GM19099 (cell line): ENCODE data around the gene TRAPPC3L.

Source experiments
- POLR2A ChIP-seq: IDR thresholded peaks from 3 replicates; pipeline ENCODE4 v1.6.1; 2011; ENCODE audit warnings: low read depth; ENCODE audit not compliant: insufficient read length; ENCODE audit errors: extremely low read depth

Gene TRAPPC3L

DNA sequence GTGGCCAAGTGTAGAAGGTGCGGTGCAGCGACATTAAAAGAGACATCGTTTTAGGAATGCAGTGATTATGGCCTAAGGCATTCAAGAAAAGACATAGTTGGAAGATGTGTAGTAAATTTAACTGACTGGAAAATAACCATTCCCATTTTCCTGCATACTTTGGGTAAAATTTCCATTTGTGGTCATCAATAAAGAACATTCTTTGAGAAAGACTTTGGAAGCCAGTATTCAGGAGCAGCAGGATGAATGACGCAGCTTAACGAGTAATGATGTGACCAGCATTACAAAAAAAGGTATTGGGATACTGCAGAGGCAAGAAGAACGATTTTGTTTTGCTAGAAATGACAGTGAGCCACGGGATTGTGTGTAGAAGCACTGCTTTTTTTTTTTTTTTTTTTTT is 18.8 kb upstream of the TRAPPC3L start:
- TF ChIP-seq POLR2A: no peak

GRCh38 chr6:116563830-116564229 is 18.3 kb upstream of the TRAPPC3L start:
- TF ChIP-seq POLR2A: no peak

DNA sequence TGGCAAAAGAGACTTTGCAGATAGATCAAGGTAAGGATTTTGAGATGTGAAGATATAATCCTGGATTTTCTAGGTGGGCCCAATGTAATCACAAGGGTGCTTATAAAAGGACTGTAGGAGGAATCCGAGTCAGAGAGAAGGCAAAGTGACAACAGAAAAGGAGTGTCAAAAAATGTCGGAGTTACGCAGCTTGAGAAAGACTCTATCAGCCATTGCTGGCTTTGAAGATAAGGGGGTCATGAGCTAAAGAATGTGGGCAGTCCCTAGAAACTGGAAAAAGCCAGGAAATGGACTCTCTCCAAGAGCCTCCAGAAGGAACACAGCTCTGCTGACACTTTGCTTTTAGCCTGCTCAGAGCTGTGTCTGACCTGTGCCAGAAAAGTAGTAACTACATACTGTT is 17.1 kb upstream of the TRAPPC3L start:
- TF ChIP-seq POLR2A: no peak

GRCh38 chr6:116562019-116562403 is 16.5 kb upstream of the TRAPPC3L start:
- TF ChIP-seq POLR2A: no peak

DNA sequence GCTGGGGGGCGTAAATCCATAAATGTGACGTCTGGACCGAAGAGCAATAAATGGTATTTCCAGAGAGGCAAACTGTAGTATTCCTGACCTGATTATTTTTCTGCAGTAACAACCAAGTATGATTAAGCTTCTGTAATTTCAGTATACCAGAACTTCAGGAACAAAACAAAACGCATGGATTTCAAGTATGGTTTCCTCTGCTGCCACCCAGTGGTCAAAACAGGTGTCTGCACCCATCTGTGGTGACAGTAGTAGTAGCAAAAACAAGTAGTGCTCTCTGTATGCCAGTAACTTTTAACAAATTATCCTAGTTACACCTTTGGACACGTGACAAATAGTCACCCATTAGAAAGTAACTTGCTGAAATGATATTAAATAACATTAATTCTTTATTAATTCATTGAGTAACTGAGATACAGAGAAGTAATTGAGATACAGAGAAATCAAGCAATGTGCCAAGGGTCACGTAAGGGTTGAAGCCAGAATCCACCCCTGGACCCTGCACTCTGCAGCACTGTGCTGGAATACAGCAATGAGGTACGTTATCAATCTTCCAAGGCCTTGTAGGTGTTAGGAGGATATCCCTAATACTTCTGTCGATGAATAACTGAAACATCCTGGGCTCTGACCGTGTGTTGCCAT is 16.0 kb upstream of the TRAPPC3L start:
- no peak for TF ChIP-seq POLR2A

DNA sequence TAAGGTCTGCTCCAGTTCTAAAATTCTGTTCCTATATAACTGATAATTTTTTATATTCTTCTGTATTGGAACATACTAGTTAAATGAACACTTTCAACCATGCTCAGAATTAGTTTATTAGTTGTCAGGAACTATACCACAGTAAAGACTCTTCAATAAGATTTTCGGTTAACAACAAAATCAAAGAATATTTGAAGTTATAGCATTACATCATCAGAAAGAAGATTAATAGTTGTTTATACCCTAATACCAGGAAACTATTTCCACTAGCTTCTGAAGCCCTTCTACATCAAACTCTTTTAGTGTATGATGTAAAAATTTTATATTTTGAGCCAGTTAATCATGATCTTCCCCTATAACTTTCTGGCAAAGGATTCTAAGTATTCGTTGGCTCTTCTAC is 14.6 kb upstream of the TRAPPC3L start:
- TF ChIP-seq POLR2A: no peak

DNA sequence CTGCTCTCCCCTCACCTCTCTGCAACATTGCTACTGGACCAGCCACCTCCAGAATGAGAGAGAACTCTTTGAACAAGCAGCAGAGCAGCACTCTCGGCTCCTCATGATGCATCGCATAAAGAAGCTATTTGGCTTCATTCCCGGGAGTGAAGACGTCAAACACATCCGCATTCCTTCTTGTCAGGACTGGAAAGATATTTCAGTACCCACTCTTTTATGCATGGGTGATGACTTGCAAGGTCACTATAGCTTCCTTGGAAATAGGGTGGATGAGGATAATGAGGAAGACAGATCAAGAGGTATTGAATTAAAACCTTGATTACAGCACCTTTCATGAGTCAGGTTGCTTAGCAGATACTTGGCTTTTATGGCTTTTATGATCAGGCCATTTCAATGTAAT is 12.4 kb upstream of the TRAPPC3L start:
- no peak for TF ChIP-seq POLR2A

GRCh38 chr6:116556814-116557415 is 11.4 kb upstream of the TRAPPC3L start:
- no peak for TF ChIP-seq POLR2A

DNA sequence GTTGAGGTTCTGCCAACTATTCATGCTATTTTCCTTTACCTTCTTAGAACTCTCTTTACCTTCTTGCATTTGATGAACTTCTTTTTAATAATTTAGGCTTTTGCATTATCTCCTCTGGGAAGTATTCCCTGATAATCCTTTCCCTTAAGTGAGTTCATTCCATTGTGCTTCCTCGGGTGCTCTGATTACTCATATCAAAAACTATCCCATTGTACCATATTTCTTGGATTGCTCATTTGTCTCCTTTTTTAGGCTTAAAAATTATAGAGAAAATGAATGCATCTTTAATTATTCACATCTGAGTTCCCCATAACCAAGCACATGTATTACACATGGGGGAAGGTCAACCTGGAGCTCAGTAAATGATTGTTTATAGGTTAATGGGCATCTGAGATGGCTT is 10.6 kb upstream of the TRAPPC3L start:
- no peak for TF ChIP-seq POLR2A

DNA sequence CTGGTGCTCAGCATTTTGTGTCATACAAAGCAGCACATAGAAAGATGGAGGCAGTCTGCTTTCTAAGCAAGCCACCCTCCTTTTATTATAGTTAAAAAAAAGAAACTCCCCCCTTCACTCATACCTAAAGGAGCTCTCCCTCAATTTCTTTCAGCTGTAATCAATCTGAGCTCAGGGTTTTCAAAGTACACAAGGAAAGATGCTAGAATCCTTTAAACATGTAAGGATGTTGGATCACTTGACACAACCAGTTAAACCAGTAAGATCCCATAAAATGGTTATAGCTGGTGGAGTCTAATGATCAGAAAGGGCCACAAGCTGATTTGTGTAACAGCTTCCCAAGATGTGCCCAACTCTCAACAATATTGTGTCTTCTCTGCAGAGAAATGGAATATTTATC is 8.0 kb upstream of the TRAPPC3L start, which contains the start of gene CALHM4:
Gene CALHM4, plus strand, starts transcription at position 301 of the 400 bp plus-strand sequence. Its CDS starts 43 bp downstream, at position 344.
- TF ChIP-seq POLR2A: no peak

DNA sequence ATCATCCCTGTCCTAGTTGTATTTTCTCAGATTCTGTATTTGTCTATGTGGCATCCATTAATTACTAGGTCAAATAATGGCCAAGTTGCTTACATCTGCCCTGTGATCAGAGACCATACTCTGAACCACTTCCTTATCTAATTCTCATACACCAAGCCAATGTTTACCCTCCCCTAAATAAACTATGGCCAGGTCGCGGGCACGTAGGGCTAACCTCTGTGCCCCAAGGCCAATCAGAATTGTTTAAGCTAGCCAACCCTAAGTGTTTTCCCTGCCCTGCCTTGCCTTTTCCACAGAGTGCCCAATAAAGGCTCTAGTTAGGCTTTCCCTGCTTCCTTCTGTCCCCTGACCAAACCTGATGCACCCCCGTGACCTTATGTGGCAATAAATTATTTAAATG is 5.3 kb upstream of the TRAPPC3L start:
- TF ChIP-seq POLR2A: no peak

DNA sequence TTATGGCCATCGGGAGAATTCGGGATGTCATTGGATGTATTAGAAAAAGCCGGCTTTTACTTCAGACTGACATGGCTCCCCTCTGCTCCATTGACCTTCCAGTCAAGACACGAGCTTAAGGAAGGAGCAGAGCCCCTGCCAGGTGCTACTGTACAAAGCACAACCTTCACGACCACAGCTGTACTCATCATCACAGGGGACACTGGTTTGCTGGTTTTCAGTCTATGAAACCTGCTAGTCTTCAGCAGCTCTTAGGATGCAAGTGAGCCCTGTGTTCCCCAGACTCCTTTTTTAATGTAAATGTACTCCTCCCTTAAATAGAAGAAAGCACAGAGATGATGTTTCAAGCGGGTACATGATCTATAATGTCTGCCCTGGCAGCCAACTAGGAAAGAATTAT is 1.9 kb upstream of the TRAPPC3L start:
- TF ChIP-seq POLR2A: no peak

DNA sequence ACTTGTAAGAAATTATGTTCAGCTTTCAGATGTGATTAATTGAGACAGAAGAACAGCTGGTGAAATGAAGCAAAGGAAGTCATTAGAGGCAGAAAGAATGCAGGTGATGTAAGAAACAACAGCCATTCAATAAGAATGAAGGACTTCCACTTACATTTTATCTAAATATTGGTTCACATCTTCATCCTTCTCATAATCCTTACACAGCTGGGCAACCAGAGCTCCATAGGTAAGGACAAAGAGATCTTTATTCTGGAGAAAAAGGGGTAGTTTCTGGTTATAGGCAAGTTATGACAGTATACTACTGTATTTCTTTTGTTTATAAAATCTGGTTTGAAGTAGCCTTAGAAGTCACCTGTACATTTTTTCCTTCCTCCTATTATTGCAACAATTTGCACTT is 2.3 kb downstream of the TRAPPC3L start:
- no peak for TF ChIP-seq POLR2A

GRCh38 chr6:116542426-116542825 is 3.1 kb downstream of the TRAPPC3L start:
- no peak for TF ChIP-seq POLR2A

- TF ChIP-seq POLR2A: no peak
Observed at GRCh38 chr6:116536216-116536621, 9.3 kb downstream of the TRAPPC3L start.

DNA sequence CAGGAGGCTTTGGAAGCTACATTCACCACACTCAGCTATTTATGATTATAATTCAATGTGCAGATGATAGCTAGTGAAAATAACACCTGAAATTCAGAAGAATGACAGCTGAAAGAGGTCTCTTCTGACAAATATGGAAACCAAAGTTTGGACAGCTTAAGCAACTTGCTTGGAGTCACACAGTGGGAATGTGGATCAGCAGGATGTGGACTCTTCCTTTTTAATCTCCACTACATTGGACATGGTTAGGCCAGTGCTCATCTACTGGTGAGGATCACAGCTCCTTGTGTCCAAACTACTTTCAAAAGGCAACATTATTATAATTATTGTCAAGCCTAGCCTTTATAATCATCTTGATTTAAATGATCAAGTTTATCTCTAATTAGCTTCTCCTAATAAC is 10.4 kb downstream of the TRAPPC3L start:
- TF ChIP-seq POLR2A: no peak

DNA sequence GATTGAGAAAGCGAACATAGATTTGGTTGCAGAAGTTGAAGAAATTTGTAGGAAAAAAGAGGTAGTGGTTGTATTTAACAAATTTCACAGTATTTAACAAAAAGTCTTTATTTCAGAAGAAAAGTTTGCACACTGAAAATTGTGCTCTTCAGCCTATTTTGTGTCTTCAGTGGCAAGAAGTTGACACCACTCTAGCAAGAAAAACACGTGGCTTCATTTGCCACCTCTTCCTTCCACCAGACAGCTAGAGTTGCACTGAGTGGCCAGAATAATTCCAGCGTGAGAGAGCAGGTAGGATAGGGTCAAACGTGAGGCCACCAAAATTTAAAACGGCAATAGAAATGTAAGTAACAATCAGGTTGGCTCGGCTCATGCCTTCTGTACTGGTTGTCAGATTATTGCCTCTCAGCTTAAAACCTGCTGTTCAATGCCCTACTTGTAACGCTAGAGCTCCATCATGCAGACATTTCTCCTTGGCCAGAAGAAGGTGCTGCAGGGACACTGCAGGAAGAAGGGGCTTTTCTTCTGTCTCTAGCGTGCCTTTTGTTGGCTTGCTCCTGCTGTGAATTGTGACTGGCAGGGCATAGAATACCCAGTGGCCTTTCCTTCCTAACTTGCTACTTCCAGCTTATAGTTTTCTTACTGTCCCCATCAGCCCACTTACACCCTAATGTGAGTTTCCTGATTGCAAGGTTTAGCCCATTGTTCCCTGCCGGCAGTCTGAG is 12.1 kb downstream of the TRAPPC3L start:
- no peak for TF ChIP-seq POLR2A
